Trophoblast cell (in vitro differentiated cells and primary cell): ENCODE results near the gene GH2.

Experiments
- DNase-seq, 2 donors: peaks; one replicate each; pipeline ENCODE4 v3.0.0-alpha.2; 2016
- H2AFZ ChIP-seq: 2 replicates; pipeline ENCODE4 v1.6.1; 2013; ENCODE audit warnings: low read length, moderate library complexity, mild to moderate bottlenecking; ENCODE audit not compliant: insufficient read depth, poor library complexity
- H2AK5ac ChIP-seq: 2 replicates; pipeline ENCODE4 v1.6.1; 2013; ENCODE audit warnings: mild to moderate bottlenecking, low read length
- H2BK120ac ChIP-seq: 2 replicates; pipeline ENCODE4 v1.6.1; 2013; ENCODE audit warnings: low read length, mild to moderate bottlenecking, moderate library complexity; ENCODE audit not compliant: insufficient read depth, poor library complexity
- H2BK12ac ChIP-seq: 2 replicates; pipeline ENCODE4 v1.6.1; 2013; ENCODE audit warnings: mild to moderate bottlenecking, low read length, moderate library complexity
- H2BK5ac ChIP-seq: 2 replicates; pipeline ENCODE4 v1.6.1; 2013; ENCODE audit warnings: low read length, low read depth, moderate library complexity, mild to moderate bottlenecking; ENCODE audit not compliant: poor library complexity
- H3K14ac ChIP-seq: 2 replicates; pipeline ENCODE4 v1.6.1; 2013; ENCODE audit warnings: mild to moderate bottlenecking, low read length
- H3K18ac ChIP-seq: 2 replicates; pipeline ENCODE4 v1.6.1; 2013; ENCODE audit warnings: mild to moderate bottlenecking, low read length
- H3K23ac ChIP-seq: 2 replicates; pipeline ENCODE4 v1.6.1; 2013; ENCODE audit warnings: low read length
- H3K27ac ChIP-seq: 2 replicates; pipeline ENCODE4 v1.5.1; 2013; ENCODE audit warnings: low read depth, mild to moderate bottlenecking, inconsistent platforms, low read length, moderate library complexity
- H3K27me3 ChIP-seq: 2 replicates; pipeline ENCODE4 v1.6.1; 2013; ENCODE audit warnings: inconsistent platforms, mild to moderate bottlenecking, low read length, moderate library complexity; ENCODE audit not compliant: insufficient read depth
- H3K36me3 ChIP-seq, 2 experiments: 1 replicate in 1 of 2; 2 replicates in 1 of 2; pipeline ENCODE4 v1.6.1; 2013; ENCODE audit warnings: low read length in 2 of 2, mild to moderate bottlenecking in 2 of 2, moderate library complexity in 1 of 2; ENCODE audit not compliant: insufficient read depth in 2 of 2, control insufficient read depth in 1 of 2
- H3K4ac ChIP-seq: 2 replicates; pipeline ENCODE4 v1.6.1; 2013; ENCODE audit warnings: low read depth, mild to moderate bottlenecking, low read length, moderate library complexity
- H3K4me1 ChIP-seq, 2 experiments: 1 replicate in 1 of 2; 2 replicates in 1 of 2; pipeline ENCODE4 v1.6.1; 2013; ENCODE audit warnings: low read length in 2 of 2, mild to moderate bottlenecking in 2 of 2, moderate library complexity in 1 of 2; ENCODE audit not compliant: insufficient read depth in 2 of 2, control insufficient read depth in 1 of 2
- H3K4me2 ChIP-seq: 2 replicates; pipeline ENCODE4 v1.6.1; 2013; ENCODE audit warnings: inconsistent platforms, mild to moderate bottlenecking, low read length, moderate library complexity
- H3K4me3 ChIP-seq: 2 replicates; pipeline ENCODE4 v1.5.1; 2013; ENCODE audit warnings: mild to moderate bottlenecking, low read depth, low read length, inconsistent platforms
- H3K79me1 ChIP-seq: one replicate; pipeline ENCODE4 v1.6.1; 2013; ENCODE audit warnings: low read length
- H3K79me2 ChIP-seq: 2 replicates; pipeline ENCODE4 v1.6.1; 2013; ENCODE audit warnings: low read length, mild to moderate bottlenecking; ENCODE audit not compliant: control insufficient read depth, insufficient read depth, poor library complexity
- H3K9ac ChIP-seq: 2 replicates; pipeline ENCODE4 v1.6.1; 2013; ENCODE audit warnings: mild to moderate bottlenecking, low read length
- H3K9me3 ChIP-seq: 2 replicates; pipeline ENCODE4 v1.6.1; 2013; ENCODE audit warnings: low read depth, mild to moderate bottlenecking, control low read depth, inconsistent platforms, low read length; ENCODE audit not compliant: insufficient read depth
- H4K12ac ChIP-seq: 2 replicates; pipeline ENCODE4 v1.6.1; 2013; ENCODE audit warnings: low read depth, mild to moderate bottlenecking, low read length, moderate library complexity
- H4K8ac ChIP-seq: 2 replicates; pipeline ENCODE4 v1.6.1; 2013; ENCODE audit warnings: low read depth, mild to moderate bottlenecking, low read length, moderate library complexity
- H4K91ac ChIP-seq: one replicate; pipeline ENCODE4 v1.6.1; 2013; ENCODE audit warnings: low read depth, mild to moderate bottlenecking, low read length, moderate library complexity
- WGBS: extraction: QIAGEN DNeasy Blood & Tissue Kit; methylation state at CpG from one replicate; pipeline ENCODE4 v1.1.7; 2013; ENCODE audit warnings: missing lambda C conversion rate; ENCODE audit not compliant: insufficient read length, insufficient coverage; ENCODE audit errors: extremely low coverage; 5-methylcytosine and 5-hydroxymethylcytosine counted together

Gene GH2

DNA sequence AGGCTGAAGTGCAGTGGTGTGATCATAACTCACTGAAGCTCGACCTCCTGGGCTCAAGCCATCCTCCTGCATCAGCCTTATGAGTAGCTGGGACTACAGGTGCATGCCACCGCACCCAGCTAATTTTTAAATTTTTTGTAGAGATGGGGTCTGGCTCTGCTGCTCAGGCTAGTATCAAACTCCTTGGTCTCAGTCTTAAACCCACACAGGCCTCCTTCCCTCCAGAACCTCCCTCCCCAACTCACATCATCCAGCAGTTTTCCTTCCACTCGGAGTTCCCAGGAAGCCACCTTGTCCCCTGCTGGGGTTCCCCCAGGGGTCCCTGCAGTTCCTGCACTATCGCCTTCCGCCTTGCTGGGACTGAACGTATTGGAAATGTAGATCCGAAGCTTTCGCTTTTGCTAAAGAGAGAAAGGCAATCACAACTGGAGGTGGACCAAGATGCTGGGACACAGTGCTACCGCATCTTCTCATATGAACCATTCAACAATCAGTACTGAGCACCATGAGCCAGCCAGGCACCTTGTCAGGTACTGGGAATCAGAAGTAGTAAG, 46.5 kb downstream of the GH2 start:
- peak overlapping the region; percentile 25 for H3K18ac ChIP-seq
- no peak for DNase-seq
- H3K4me1 ChIP-seq, result peaks cover 16 to 28% of the 10 kb centered on the region in 2 experiments
- H3K36me3 ChIP-seq, result peaks cover 59 to 63% of the 10 kb centered on the region in 2 experiments
- H2AFZ ChIP-seq, result no peak overlapping the region
- H3K23ac ChIP-seq, result no peak overlapping the region
- H3K79me1 ChIP-seq, result no peaks in the 10 kb centered on the region
- no peak overlapping the region for H2BK5ac ChIP-seq
- H2AK5ac ChIP-seq, result no peak overlapping the region
- no peak overlapping the region for H4K12ac ChIP-seq
- no peak overlapping the region for H3K14ac ChIP-seq
- H3K79me2 ChIP-seq, result peaks cover 10% of the 10 kb centered on the region
- H2BK12ac ChIP-seq, result no peak overlapping the region
- no peak overlapping the region for H3K4me2 ChIP-seq
- H3K9me3 ChIP-seq, result no peaks in the 10 kb centered on the region
- no peak overlapping the region for H4K8ac ChIP-seq
- no CpG with 5 or more reads among the region's 9 CpGs for WGBS
- no peak overlapping the region for H3K4me3 ChIP-seq
- no peak overlapping the region for H4K91ac ChIP-seq
- H3K27me3 ChIP-seq, result no peaks in the 10 kb centered on the region
- no peak overlapping the region for H2BK120ac ChIP-seq
- no peak overlapping the region for H3K4ac ChIP-seq
- peak overlapping the region; percentile 8 for H3K27ac ChIP-seq
- no peak overlapping the region for H3K9ac ChIP-seq

DNA sequence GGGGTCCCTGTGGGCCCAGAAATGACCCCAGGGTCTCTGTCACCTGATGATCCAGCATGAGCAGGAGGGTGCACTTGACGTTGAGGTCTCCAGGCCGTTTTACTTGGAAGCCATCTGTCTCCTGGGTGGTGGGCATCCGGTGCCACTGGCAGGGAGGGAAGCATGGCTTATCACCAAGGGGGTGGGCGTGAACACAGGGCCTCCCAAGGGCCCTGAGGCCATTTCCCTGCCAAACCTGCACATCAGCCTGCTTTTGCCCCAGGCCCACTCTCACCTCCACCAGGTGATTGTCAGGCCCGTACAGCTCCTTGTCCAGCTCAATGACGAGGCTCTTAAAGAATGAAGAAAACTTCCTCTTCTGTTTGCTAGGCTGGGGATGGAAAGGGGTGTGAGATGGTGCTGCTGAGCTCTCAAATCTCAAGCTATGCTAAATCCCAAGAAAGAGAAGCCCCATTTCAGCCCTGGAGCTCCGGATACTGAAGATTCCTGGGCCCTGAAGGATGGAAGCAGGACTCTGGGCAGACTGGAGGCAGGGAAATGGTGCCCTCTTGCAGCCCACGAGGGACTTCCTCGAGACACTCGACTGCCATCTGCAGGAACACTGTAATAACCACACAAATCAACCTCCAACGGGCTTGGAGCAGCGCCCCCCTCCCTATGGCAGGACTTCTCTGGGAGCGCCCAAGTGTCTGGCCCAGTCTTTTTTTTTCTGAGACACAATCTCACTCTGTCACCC, 47.1 kb downstream of the GH2 start:
- Histone ChIP-seq H2BK12ac (no peak overlapping the region), H3K4me1 (peaks cover 15 to 26% of the 10 kb centered on the region in 2 experiments), H4K91ac (no peak overlapping the region), H3K4me3 (no peak overlapping the region), H2AFZ (no peak overlapping the region), H3K18ac (no peak overlapping the region), H3K36me3 (peaks cover 65 to 69% of the 10 kb centered on the region in 2 experiments), H2BK120ac (no peak overlapping the region), H3K14ac (no peak overlapping the region), H3K79me2 (peaks cover 10% of the 10 kb centered on the region), H2AK5ac (no peak overlapping the region), H3K4ac (no peak overlapping the region), H3K4me2 (no peak overlapping the region), H3K23ac (no peak overlapping the region), H3K9ac (no peak overlapping the region), H4K8ac (no peak overlapping the region), H3K27ac (peak overlapping the region; percentile 8), H4K12ac (no peak overlapping the region), H2BK5ac (no peak overlapping the region), H3K27me3 (no peaks in the 10 kb centered on the region), H3K79me1 (no peaks in the 10 kb centered on the region), H3K9me3 (no peaks in the 10 kb centered on the region)
- no CpG with 5 or more reads among the region's 13 CpGs for WGBS
- DNase-seq, result peak; percentile 95 to 96

DNA sequence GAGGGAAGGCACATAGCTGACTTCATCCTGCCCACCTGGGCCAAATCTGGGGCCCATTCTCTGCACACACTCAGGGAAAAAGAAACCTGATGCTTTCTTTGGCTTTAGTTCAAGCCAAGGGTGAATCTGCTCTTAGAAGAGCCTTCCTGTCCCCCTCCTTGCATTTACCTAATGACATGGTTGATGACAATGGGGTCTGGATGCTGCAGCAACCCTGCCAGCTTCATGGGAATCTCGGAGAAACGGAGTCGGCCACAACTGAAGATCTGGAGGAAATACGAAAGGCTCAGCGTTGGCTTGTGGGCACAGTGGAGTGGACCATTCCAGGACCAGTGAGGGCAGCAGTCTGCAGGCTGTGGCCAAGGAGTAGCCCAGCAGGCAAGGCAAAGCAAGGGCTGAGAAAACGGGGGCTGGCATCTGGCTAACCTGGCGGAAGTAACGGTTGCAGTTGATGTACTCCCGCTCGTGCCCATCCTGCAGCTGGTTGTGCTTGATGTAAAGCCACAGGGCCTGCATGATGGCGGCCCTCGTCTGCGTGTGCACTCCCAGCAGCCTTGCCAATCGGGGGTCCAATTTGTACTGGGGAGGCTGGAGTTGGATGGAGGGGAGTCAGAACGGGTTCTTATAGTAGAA, 47.9 kb downstream of the GH2 start:
- Histone ChIP-seq H2BK12ac (no peak overlapping the region), H2BK5ac (no peak overlapping the region), H3K79me1 (no peaks in the 10 kb centered on the region), H3K23ac (no peak overlapping the region), H3K4me1 (peaks cover 13 to 20% of the 10 kb centered on the region in 2 experiments), H3K4me2 (no peak overlapping the region), H3K36me3 (peaks cover 72% of the 10 kb centered on the region in 2 experiments), H2AFZ (no peak overlapping the region), H3K9me3 (no peaks in the 10 kb centered on the region), H2AK5ac (no peak overlapping the region), H3K18ac (no peak overlapping the region), H3K4me3 (no peak overlapping the region), H4K91ac (no peak overlapping the region), H2BK120ac (no peak overlapping the region), H3K27ac (no peak overlapping the region), H3K27me3 (no peaks in the 10 kb centered on the region), H4K12ac (peak overlapping the region; percentile 14), H3K9ac (no peak overlapping the region), H3K79me2 (peaks cover 10% of the 10 kb centered on the region), H3K14ac (no peak overlapping the region), H3K4ac (no peak overlapping the region), H4K8ac (no peak overlapping the region)
- no CpG with 5 or more reads among the region's 15 CpGs for WGBS
- no peak for DNase-seq

DNA sequence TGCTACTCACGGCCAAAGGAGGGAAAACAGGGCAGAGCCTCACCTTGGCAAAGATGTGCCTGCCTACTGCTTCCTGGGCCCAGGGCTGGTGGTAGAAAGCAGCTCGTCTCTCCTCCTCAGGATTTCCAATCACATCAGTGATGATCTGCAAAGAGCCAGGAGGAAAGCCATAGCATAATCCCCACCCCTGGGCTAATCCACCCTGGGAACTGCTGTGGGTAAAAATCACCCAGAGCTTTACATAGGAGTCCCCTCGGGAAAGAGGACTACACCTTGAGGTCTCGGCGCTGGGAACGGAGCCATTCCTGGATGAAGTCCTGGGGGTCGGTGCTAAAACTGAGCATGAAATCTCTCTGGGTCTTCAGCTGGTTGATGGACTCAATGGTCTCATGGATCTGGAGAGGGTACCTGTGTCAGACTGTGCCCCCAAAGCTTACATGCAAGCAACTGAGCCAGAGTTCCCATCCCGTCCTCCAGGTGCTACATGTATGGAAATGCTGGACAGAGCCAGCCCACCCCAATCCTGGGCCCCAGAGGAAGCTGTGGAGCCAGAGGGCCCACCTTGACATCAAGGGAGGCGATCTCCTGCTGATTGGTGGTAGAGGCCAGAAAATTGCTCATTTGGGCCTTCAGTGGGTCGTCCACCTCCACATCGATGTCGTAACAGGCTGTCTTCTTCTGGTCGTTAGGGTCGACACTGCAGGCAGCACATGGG, 48.6 kb downstream of the GH2 start:
- Histone ChIP-seq H3K4ac (no peak overlapping the region), H3K4me3 (no peak overlapping the region), H2BK12ac (no peak overlapping the region), H3K9ac (no peak overlapping the region), H2BK120ac (no peak overlapping the region), H3K4me1 (peaks cover 6 to 17% of the 10 kb centered on the region in 2 experiments), H3K36me3 (peaks cover 72% of the 10 kb centered on the region in 2 experiments), H3K79me1 (no peaks in the 10 kb centered on the region), H4K12ac (no peak overlapping the region), H3K18ac (no peak overlapping the region), H2AK5ac (no peak overlapping the region), H3K27me3 (no peaks in the 10 kb centered on the region), H3K27ac (no peak overlapping the region), H4K8ac (no peak overlapping the region), H2BK5ac (no peak overlapping the region), H3K9me3 (no peaks in the 10 kb centered on the region), H3K14ac (no peak overlapping the region), H3K79me2 (peaks cover 7% of the 10 kb centered on the region), H3K4me2 (no peak overlapping the region), H2AFZ (no peak overlapping the region), H4K91ac (no peak overlapping the region), H3K23ac (no peak overlapping the region)
- DNase-seq, result no peak
- no CpG with 5 or more reads among the region's 14 CpGs for WGBS
